Mesodermal cell (in vitro differentiated cells): ENCODE data around the gene C3orf33. TPM values are rescaled to one million over a fixed set of nuclear protein-coding genes. Genes with fewer than 3 reads are reported as not detected.
"Not testable (repeated sequence)": the region's sequence is repeated elsewhere in the genome, so short reads cannot be mapped to it uniquely, and the experiment has no call there.

Experiments used
- H3K27ac ChIP-seq: 2 replicates; pipeline ENCODE4 v1.7.0; 2013; ENCODE audit warnings: mild to moderate bottlenecking, low read depth, low read length, moderate library complexity; ENCODE audit not compliant: severe bottlenecking
- H3K36me3 ChIP-seq: 2 replicates; pipeline ENCODE4 v1.7.1; 2013; ENCODE audit warnings: mild to moderate bottlenecking, low read length, moderate library complexity; ENCODE audit not compliant: control insufficient read depth, insufficient read depth
- H3K4me1 ChIP-seq: one replicate; pipeline ENCODE4 v1.7.1; 2013; ENCODE audit warnings: mild to moderate bottlenecking, low read length; ENCODE audit not compliant: insufficient read depth, control insufficient read depth, poor library complexity, severe bottlenecking
- H3K4me3 ChIP-seq: 2 replicates; pipeline ENCODE4 v1.7.0; 2013; ENCODE audit warnings: low read length, control low read depth, mild to moderate bottlenecking; ENCODE audit not compliant: insufficient read depth, poor library complexity, severe bottlenecking; ENCODE audit errors: extremely low read depth
- H3K9me3 ChIP-seq: 2 replicates; pipeline ENCODE4 v1.7.1; 2013; ENCODE audit warnings: mild to moderate bottlenecking, low read length, moderate library complexity; ENCODE audit not compliant: control insufficient read depth
- WGBS, 2 experiments: methylation state at CpG; one replicate each; pipeline ENCODE4 v1.1.5; 2013; ENCODE audit warnings: missing lambda C conversion rate in 2 of 2; ENCODE audit not compliant: insufficient coverage in 2 of 2; 5-methylcytosine and 5-hydroxymethylcytosine counted together
- polyA plus RNA-seq, 2 experiments: library from polyadenylated mRNA; stranded (reverse); fragments of 50-300 nt; gene quantifications; one replicate each; pipeline ENCODE4 v1.2.3, GENCODE V29; 2013

Gene C3orf33
- polyA plus RNA-seq (2013, experiment 1 of 2) = 2.8 TPM
- polyA plus RNA-seq (2013, experiment 2 of 2) = 4.0 TPM

GRCh38 chr3:155805802-155806618 is at the start of gene C3orf33:
TSS of gene C3orf33 (minus strand) at chr3:155806278. CDS start at chr3:155806252, 26 bp downstream.
- Histone ChIP-seq H3K4me1 (no peaks in the 10 kb centered on the region), H3K27ac (peak within 1 kb of the TSS; percentile 10), H3K36me3 (no peaks in the 10 kb centered on the region), H3K4me3 (peak within 1 kb of the TSS; percentile 63), H3K9me3 (no peaks in the 10 kb centered on the region)
- WGBS, 2 experiments = 2% methylated on average over 57 to 58 of the region's 61 CpGs

GRCh38 chr3:155854141-155854940 is 48.3 kb upstream of the C3orf33 start, which contains the start of gene SLC33A1:
TSS of gene SLC33A1 (minus strand) at chr3:155854427. CDS start at chr3:155853997, 430 bp downstream.
- H3K36me3 ChIP-seq = peaks cover 3% of the 10 kb centered on the region
- WGBS, 2 experiments = 4 to 6% methylated on average over 47 to 49 of the region's 50 CpGs
- H3K4me1 ChIP-seq = peaks cover 7% of the 10 kb centered on the region
- peak within 1 kb of the TSS; percentile 81 for H3K27ac ChIP-seq
- H3K9me3 ChIP-seq = peaks cover 5% of the 10 kb centered on the region
- H3K4me3 ChIP-seq = peak within 1 kb of the TSS; percentile 92

GRCh38 chr3:155853214-155854140 is 47.4 kb upstream of the C3orf33 start:
- Histone ChIP-seq H3K27ac (peak overlapping the region; percentile 81), H3K4me3 (peak overlapping the region; percentile 92), H3K36me3 (peaks cover 11% of the 10 kb centered on the region), H3K9me3 (peaks cover 5% of the 10 kb centered on the region), H3K4me1 (peaks cover 7% of the 10 kb centered on the region)
- WGBS, 2 experiments = 1 to 2% methylated on average over 38 to 39 of the region's 45 CpGs

- H3K27ac ChIP-seq = no peak overlapping the region
- WGBS, 2 experiments = 45 to 47% methylated on average over 2 of the region's 2 CpGs
- peak overlapping the region; percentile 92 for H3K4me3 ChIP-seq
- peaks cover 19% of the 10 kb centered on the region for H3K36me3 ChIP-seq
- peaks cover 7% of the 10 kb centered on the region for H3K4me1 ChIP-seq
- H3K9me3 ChIP-seq = peaks cover 5% of the 10 kb centered on the region
Observed at GRCh38 chr3:155852341-155852740, 46.3 kb upstream of the C3orf33 start.

- not testable (repeated sequence) for H3K4me1 ChIP-seq, H3K4me3 ChIP-seq, H3K9me3 ChIP-seq, H3K27ac ChIP-seq
- 100% methylated on average over 1 of the region's 3 CpGs; no CpG with 5 or more reads in 1 of the 2 experiments for WGBS, 2 experiments
- H3K36me3 ChIP-seq = peaks cover 19% of the 10 kb centered on the region
Observed at GRCh38 chr3:155849404-155849803, 43.3 kb upstream of the C3orf33 start.

GRCh38 chr3:155847993-155848392 is 41.9 kb upstream of the C3orf33 start:
- Histone ChIP-seq H3K4me1 (peaks cover 7% of the 10 kb centered on the region), H3K36me3 (peaks cover 19% of the 10 kb centered on the region), H3K9me3 (no peaks in the 10 kb centered on the region), H3K27ac (no peak overlapping the region), H3K4me3 (no peak overlapping the region)
- 100% methylated on average over 2 of the region's 3 CpGs for WGBS, 2 experiments

GRCh38 chr3:155846119-155846518 is 40.0 kb upstream of the C3orf33 start:
- Histone ChIP-seq H3K4me3 (no peak overlapping the region), H3K36me3 (peaks cover 22% of the 10 kb centered on the region), H3K9me3 (no peaks in the 10 kb centered on the region), H3K4me1 (no peaks in the 10 kb centered on the region), H3K27ac (no peak overlapping the region)
- WGBS, 2 experiments = 79 to 100% methylated on average over 1 to 2 of the region's 3 CpGs

- peaks cover 16% of the 10 kb centered on the region for H3K36me3 ChIP-seq
- no peaks in the 10 kb centered on the region for H3K4me1 ChIP-seq
- 71% methylated on average over 1 of the region's 1 CpG; no CpG with 5 or more reads in 1 of the 2 experiments for WGBS, 2 experiments
- H3K27ac ChIP-seq = no peak overlapping the region
- H3K4me3 ChIP-seq = no peak overlapping the region
- no peaks in the 10 kb centered on the region for H3K9me3 ChIP-seq
Observed at GRCh38 chr3:155843569-155843968, 37.5 kb upstream of the C3orf33 start.

- Histone ChIP-seq H3K4me1 (no peaks in the 10 kb centered on the region), H3K36me3 (peaks cover 28% of the 10 kb centered on the region), H3K4me3 (no peak overlapping the region), H3K27ac (no peak overlapping the region), H3K9me3 (no peaks in the 10 kb centered on the region)
- WGBS, 2 experiments = 81 to 90% methylated on average over 7 to 8 of the region's 9 CpGs
Observed at GRCh38 chr3:155835341-155836071, 29.4 kb upstream of the C3orf33 start.
